IMR-90 (cell line): Measurements from ENCODE around the gene LRRC58. TPM values are rescaled to one million over a fixed set of nuclear protein-coding genes. Genes with fewer than 3 reads are reported as not detected.

ENCODE experiments used
- ATAC-seq: fragments of 200-7000 bp; cut with Tn5 transposase; 2 replicates; pipeline ENCODE4 v1.9.1; 2020; ENCODE audit warnings: low read depth, mild to moderate bottlenecking, moderate library complexity
- BruUV-seq: library from RNA; stranded (reverse); fragments of 400-500 nt; replicated peaks from 2 replicates; lab custom pipeline; 2021; lab: Mats Ljungman, UMichigan
- CTCF ChIA-PET: fragments of 300-600 bp; formaldehyde crosslinking; extraction: SDS; loops from one replicate; lab custom pipeline; 2021; ENCODE audit warnings: antibody characterized with exemption; lab: Yijun Ruan, JAX
- POLR2A ChIA-PET: fragments of 300-600 bp; sonication (Branson Sonifier 250); formaldehyde crosslinking; loops from one replicate; lab custom pipeline; 2022; ENCODE audit warnings: antibody characterized with exemption; ENCODE audit not compliant: unreplicated experiment; lab: Charles Lee
- DNase-seq: peaks from one replicate; pipeline ENCODE4 v3.0.0; 2013
- H2AFZ ChIP-seq: replicated peaks from 2 replicates; pipeline ENCODE3; 2013; ENCODE audit warnings: low read length, mild to moderate bottlenecking; ENCODE audit not compliant: poor library complexity
- H2AK5ac ChIP-seq: 2 replicates; pipeline ENCODE4 v1.6.1; 2013; ENCODE audit warnings: low read depth, low read length, inconsistent platforms
- H2AK9ac ChIP-seq: replicated peaks from 2 replicates; pipeline ENCODE3; 2013; ENCODE audit warnings: mild to moderate bottlenecking, low read depth, low read length, moderate library complexity; ENCODE audit not compliant: poor library complexity
- H2BK120ac ChIP-seq: 2 replicates; pipeline ENCODE4 v1.6.1; 2013; ENCODE audit warnings: low read depth, low read length, inconsistent platforms
- H2BK15ac ChIP-seq: 3 replicates; pipeline ENCODE4 v1.6.1; 2013; ENCODE audit warnings: low read depth, low read length, inconsistent platforms
- H2BK20ac ChIP-seq: 2 replicates; pipeline ENCODE4 v1.6.1; 2013; ENCODE audit warnings: low read depth, mild to moderate bottlenecking, inconsistent platforms, low read length, moderate library complexity
- H2BK5ac ChIP-seq: 2 replicates; pipeline ENCODE4 v1.6.1; 2013; ENCODE audit warnings: mild to moderate bottlenecking, low read depth, low read length, inconsistent platforms; ENCODE audit not compliant: poor library complexity, severe bottlenecking
- H3K14ac ChIP-seq: replicated peaks from 2 replicates; pipeline ENCODE4 v1.6.1; 2013; ENCODE audit warnings: low read depth, low read length, inconsistent platforms
- H3K18ac ChIP-seq: 2 replicates; pipeline ENCODE4 v1.6.1; 2013; ENCODE audit warnings: low read depth, low read length, control low read depth
- H3K23ac ChIP-seq: 2 replicates; pipeline ENCODE4 v1.6.1; 2013; ENCODE audit warnings: low read depth, low read length, inconsistent platforms
- H3K27ac ChIP-seq: 2 replicates; pipeline ENCODE4 v1.5.1; 2013; ENCODE audit warnings: mild to moderate bottlenecking, control low read depth, low read length; ENCODE audit not compliant: insufficient read depth
- H3K27me3 ChIP-seq: 2 replicates; pipeline ENCODE4 v1.6.1; 2013; ENCODE audit warnings: low read length; ENCODE audit not compliant: control insufficient read depth, insufficient read depth
- H3K36me3 ChIP-seq: 2 replicates; pipeline ENCODE4 v1.6.1; 2013; ENCODE audit warnings: low read length, mixed read lengths; ENCODE audit not compliant: control insufficient read depth, insufficient read depth
- H3K4ac ChIP-seq: 2 replicates; pipeline ENCODE4 v1.6.1; 2013; ENCODE audit warnings: low read depth, low read length, inconsistent platforms
- H3K4me1 ChIP-seq: 2 replicates; pipeline ENCODE4 v1.6.1; 2013; ENCODE audit warnings: low read length, mixed read lengths; ENCODE audit not compliant: control insufficient read depth, insufficient read depth
- H3K4me2 ChIP-seq: 2 replicates; pipeline ENCODE4 v1.6.1; 2013; ENCODE audit warnings: low read depth, mild to moderate bottlenecking, control low read depth, low read length, moderate library complexity
- H3K4me3 ChIP-seq: 2 replicates; pipeline ENCODE4 v1.5.1; 2013; ENCODE audit warnings: low read depth, mild to moderate bottlenecking, control low read depth, low read length, moderate library complexity; ENCODE audit not compliant: insufficient read depth
- H3K56ac ChIP-seq: 2 replicates; pipeline ENCODE4 v1.6.1; 2013; ENCODE audit warnings: low read length, inconsistent platforms; ENCODE audit not compliant: insufficient read depth; ENCODE audit errors: extremely low read depth
- H3K79me1 ChIP-seq, 2 experiments: 2 replicates each; pipeline ENCODE4 v1.6.1; 2013; ENCODE audit warnings: low read length in 2 of 2, inconsistent platforms in 1 of 2, low read depth in 1 of 2
- H3K9ac ChIP-seq: 2 replicates; pipeline ENCODE4 v1.6.1; 2013; ENCODE audit warnings: low read depth, low read length, control low read depth
- H3K9me1 ChIP-seq: 2 replicates; pipeline ENCODE4 v1.6.1; 2013; ENCODE audit warnings: low read length, inconsistent platforms; ENCODE audit not compliant: insufficient read depth
- H3K9me3 ChIP-seq: 2 replicates; pipeline ENCODE4 v1.6.1; 2013; ENCODE audit warnings: low read length; ENCODE audit not compliant: control insufficient read depth, insufficient read depth
- H4K20me1 ChIP-seq: 2 replicates; pipeline ENCODE4 v1.6.1; 2013; ENCODE audit warnings: low read length, inconsistent platforms; ENCODE audit not compliant: insufficient read depth
- H4K5ac ChIP-seq: 2 replicates; pipeline ENCODE4 v1.6.1; 2013; ENCODE audit warnings: mild to moderate bottlenecking, low read depth, low read length, control low read depth
- H4K8ac ChIP-seq, 2 experiments: 2 replicates each; pipeline ENCODE4 v1.6.1; 2013; ENCODE audit warnings: low read depth in 2 of 2, low read length in 2 of 2, control low read depth in 1 of 2, inconsistent platforms in 1 of 2
- H4K91ac ChIP-seq: 2 replicates; pipeline ENCODE4 v1.6.1; 2013; ENCODE audit warnings: low read depth, low read length, inconsistent platforms; ENCODE audit not compliant: insufficient read depth
- BHLHE40 ChIP-seq: fragments of 150-350 bp; IDR thresholded peaks from 2 replicates; pipeline ENCODE4 v1.6.1; 2016; ENCODE audit warnings: mild to moderate bottlenecking, low read depth, low read length
- CEBPB ChIP-seq: IDR thresholded peaks from 2 replicates; pipeline ENCODE4 v1.6.1; 2012; ENCODE audit warnings: low read depth, low read length, improper control_type of control experiment
- ELK1 ChIP-seq: fragments of 150-350 bp; IDR thresholded peaks from 2 replicates; pipeline ENCODE4 v1.6.1; 2016; ENCODE audit warnings: low read depth, mild to moderate bottlenecking, low read length, moderate library complexity, borderline replicate concordance
- FOS ChIP-seq: fragments of 150-350 bp; IDR thresholded peaks from 2 replicates; pipeline ENCODE4 v1.6.1; 2016; ENCODE audit warnings: low read depth, low read length
- MAFK ChIP-seq: IDR thresholded peaks from 2 replicates; pipeline ENCODE4 v1.6.1; 2012; ENCODE audit warnings: low read depth, low read length, improper control_type of control experiment
- MAZ ChIP-seq: IDR thresholded peaks from 2 replicates; pipeline ENCODE4 v1.6.1; 2012; ENCODE audit warnings: low read depth, mild to moderate bottlenecking, low read length, improper control_type of control experiment, moderate library complexity, borderline replicate concordance
- MXI1 ChIP-seq: IDR thresholded peaks from 2 replicates; pipeline ENCODE4 v1.6.1; 2012; ENCODE audit warnings: low read depth, mild to moderate bottlenecking, low read length, moderate library complexity, borderline replicate concordance
- NFE2L2 ChIP-seq: fragments of 150-350 bp; IDR thresholded peaks from 2 replicates; pipeline ENCODE4 v1.6.1; 2016; ENCODE audit warnings: low read depth, mild to moderate bottlenecking, low read length
- POLR2A ChIP-seq: IDR thresholded peaks from 2 replicates; pipeline ENCODE4 v1.6.1; 2012; ENCODE audit warnings: mild to moderate bottlenecking, low read depth, low read length
- RAD21 ChIP-seq: IDR thresholded peaks from 2 replicates; pipeline ENCODE4 v1.6.1; 2012; ENCODE audit warnings: low read length, improper control_type of control experiment
- RCOR1 ChIP-seq: IDR thresholded peaks from 2 replicates; pipeline ENCODE4 v1.6.1; 2012; ENCODE audit warnings: mild to moderate bottlenecking, low read length, improper control_type of control experiment; ENCODE audit not compliant: insufficient replicate concordance
- RFX5 ChIP-seq: IDR thresholded peaks from 2 replicates; pipeline ENCODE4 v1.8.0; 2012; ENCODE audit warnings: low read depth, mild to moderate bottlenecking, low read length, moderate library complexity
- USF2 ChIP-seq: fragments of 150-350 bp; IDR thresholded peaks from 2 replicates; pipeline ENCODE4 v1.6.1; 2017; ENCODE audit warnings: mild to moderate bottlenecking, antibody characterized with exemption, low read length, low read depth
- WGBS, 2 experiments: methylation state at CpG; one replicate each; pipeline versions ENCODE4 v1.1.5 to v1.1.7; 2013; ENCODE audit warnings: missing lambda C conversion rate in 2 of 2; ENCODE audit not compliant: insufficient read length in 1 of 2; ENCODE audit errors: extremely low coverage in 2 of 2; 5-methylcytosine and 5-hydroxymethylcytosine counted together
- dilution Hi-C: fragments of 300-500 bp; cut with HindIII; formaldehyde crosslinking; loops from one replicate; pipeline ENCODE4 v1.14.3; 2018; ENCODE audit warnings: low sequenced_read_pairs; ENCODE audit not compliant: unreplicated experiment
- in situ Hi-C: fragments of 300-500 bp; cut with MboI; formaldehyde crosslinking; loops from 3 replicates; pipeline ENCODE4 v1.14.3; 2019; ENCODE audit warnings: low sequenced_read_pairs, inconsistent platforms, mixed read lengths
- intact Hi-C: fragments of 100-400 bp; cut with micrococcal nuclease; formaldehyde crosslinking; loops from 2 replicates; pipeline ENCODE4 v1.10.0; 2022
- polyA plus RNA-seq, 3 experiments: library from polyadenylated mRNA; depleted of rRNA; stranded (reverse); fragments of >200 nt; gene quantifications; 2 replicates each; pipeline ENCODE4 v1.2.3, GENCODE V29; 2012; ENCODE audit warnings: low replicate concordance in 1 of 3
- total RNA-seq: library from RNA; depleted of rRNA; stranded (reverse); fragments of >200 nt; gene quantifications from 2 replicates; pipeline ENCODE4 v1.2.3, GENCODE V29; 2012

The LRRC58 gene
- total and polyA plus RNA-seq, 2 of the 4 experiments (the other 2 are of a cell fraction), result 5.0 to 13.4 TPM

- H4K20me1 ChIP-seq, result no peaks in the 10 kb centered on the region
- peaks cover 0 to 7% of the 10 kb centered on the region in 2 experiments; a peak in 2 of 4 replicates for H3K79me1 ChIP-seq
- intact Hi-C loops, result no loop called here
- H2BK15ac ChIP-seq, result no peak overlapping the region
- WGBS, 2 experiments, result 93% methylated on average over 5 of the region's 8 CpGs; no CpG with 5 or more reads in 1 of the 2 experiments
- no peak overlapping the region for H2BK5ac ChIP-seq
- no peaks in the 10 kb centered on the region for H3K27me3 ChIP-seq
- H3K4ac ChIP-seq, result no peak overlapping the region
- H2AK9ac ChIP-seq, result no peak overlapping the region
- no peak overlapping the region for H3K4me2 ChIP-seq
- in situ Hi-C loops, result no loop called here
- no peak overlapping the region for H3K27ac ChIP-seq
- no peak for ATAC-seq
- no peak overlapping the region for H4K8ac ChIP-seq
- CTCF ChIA-PET, result no interaction called here
- H2BK20ac ChIP-seq, result no peak overlapping the region
- no peak overlapping the region for H3K4me3 ChIP-seq
- H2AK5ac ChIP-seq, result no peak overlapping the region
- H3K9me3 ChIP-seq, result no peaks in the 10 kb centered on the region
- dilution Hi-C loops, result no loop called here
- H4K5ac ChIP-seq, result no peak overlapping the region
- no TSS peak for BruUV-seq
- H3K14ac ChIP-seq, result no peak overlapping the region
- H2BK120ac ChIP-seq, result no peak overlapping the region
- H3K9me1 ChIP-seq, result no peaks in the 10 kb centered on the region
- H2AFZ ChIP-seq, result no peak overlapping the region
- TF ChIP-seq RFX5, result no peak
- no peak for TF ChIP-seq ELK1
- TF ChIP-seq FOS, result no peak
- no peak for TF ChIP-seq MAZ
- TF ChIP-seq RCOR1, result no peak
- TF ChIP-seq MAFK, result no peak
- TF ChIP-seq MXI1, result no peak
- no peak for TF ChIP-seq CEBPB
- no peak for TF ChIP-seq NFE2L2
- TF ChIP-seq USF2, result no peak
- TF ChIP-seq BHLHE40, result no peak
- TF ChIP-seq RAD21, result no peak
- no peak for TF ChIP-seq POLR2A
- no peak for DNase-seq
- 0 out of 2 replicates have a peak, but pooled peaks cover 2% of the 10 kb centered on the region for H3K4me1 ChIP-seq
- H3K9ac ChIP-seq, result no peak overlapping the region
- no peak overlapping the region for H3K18ac ChIP-seq
- POLR2A ChIA-PET, result interaction anchor here (0.7 kb wide), 1 partner anchor 60 kb away, joined by 10 read pairs; no protein-coding TSS in a partner anchor
- no peak overlapping the region for H3K23ac ChIP-seq
- no peak overlapping the region for H3K56ac ChIP-seq
- H4K91ac ChIP-seq, result no peak overlapping the region
- peaks cover 9% of the 10 kb centered on the region for H3K36me3 ChIP-seq
These were observed 16.5 kb downstream of the LRRC58 start for GRCh38 chr3:120332646-120333045.
